HCT116 (cell line): ENCODE results near the gene KDM5C. TPM values are rescaled to one million over a fixed set of nuclear protein-coding genes. Genes with fewer than 3 reads are reported as not detected.
A peak's percentile ranks its signal among the peaks of the same experiment; 100 is the strongest.

Experiments
- ATAC-seq: fragments of 200-7000 bp; cut with Tn5 transposase; 2 replicates; pipeline ENCODE4 v1.9.1; 2020; ENCODE audit warnings: mild to moderate bottlenecking, moderate library complexity
- BruUV-seq: library from RNA; stranded (reverse); fragments of 400-500 nt; replicated peaks from 2 replicates; lab custom pipeline; 2021; lab: Mats Ljungman, UMichigan
- CTCF ChIA-PET: fragments of 300-600 bp; sonication (Branson Sonifier 250); formaldehyde crosslinking; loops from one replicate; lab custom pipeline; 2021; ENCODE audit warnings: antibody characterized with exemption; lab: Charles Lee
- POLR2A ChIA-PET: fragments of 300-600, 350-600 bp; sonication (Branson Sonifier 250); formaldehyde crosslinking; loops from one replicate; lab custom pipeline; 2021; ENCODE audit warnings: antibody characterized with exemption; lab: Charles Lee
- RAD21 ChIA-PET, 2 experiments: fragments of 300-600 bp; sonication (Branson Sonifier 250); formaldehyde crosslinking; loops; one replicate each; lab custom pipeline; 2023; ENCODE audit warnings: low total read pairs in 2 of 2; ENCODE audit not compliant: uncharacterized antibody in 2 of 2, unreplicated experiment in 2 of 2, low non-redundant PET in 1 of 2; lab: Charles Lee
- DNase-seq: peaks from one replicate; pipeline ENCODE4 v3.0.0-alpha.2; 2010; ENCODE audit warnings: low read depth, low spot score
- H2AFZ ChIP-seq: fragments of 200-600 bp; shearing (Covaris generic), sonication (generic); 2 replicates; pipeline ENCODE4 v1.6.1; 2017; ENCODE audit warnings: low read depth, mixed run types, mixed read lengths, antibody characterized with exemption, low read length; ENCODE audit not compliant: poor library complexity, severe bottlenecking
- H3K27ac ChIP-seq: 2 replicates; pipeline ENCODE4 v1.5.1; 2012; ENCODE audit warnings: low read depth, low read length
- H3K27me3 ChIP-seq: fragments of 200-600 bp; sonication (generic); 2 replicates; pipeline ENCODE4 v1.6.1; 2016; ENCODE audit warnings: mixed run types, low read length, mixed read lengths; ENCODE audit not compliant: insufficient read depth
- H3K36me3 ChIP-seq, 2 experiments: fragments of 200-500 bp in 1 of 2; fragments of 200-600 bp in 1 of 2; sonication (Bioruptor generic) in 1 of 2; sonication (generic) in 1 of 2; 2 replicates each; pipeline versions ENCODE4 v1.5.1 to v1.6.1; 2014 to 2016; ENCODE audit warnings: low read length in 2 of 2, inconsistent platforms in 1 of 2, mixed read lengths in 1 of 2, mixed run types in 1 of 2; ENCODE audit not compliant: insufficient read depth in 2 of 2, control insufficient read depth in 1 of 2
- H3K4me1 ChIP-seq, 2 experiments: fragments of 200-600 bp in 1 of 2; sonication (generic) in 1 of 2; 2 replicates each; pipeline versions ENCODE4 v1.5.1 to v1.6.1; 2012 to 2017; ENCODE audit warnings: low read length in 2 of 2, inconsistent platforms in 1 of 2, mild to moderate bottlenecking in 1 of 2, mixed read lengths in 1 of 2, mixed run types in 1 of 2, moderate library complexity in 1 of 2; ENCODE audit not compliant: insufficient read depth in 2 of 2, control insufficient read depth in 1 of 2
- H3K4me2 ChIP-seq: fragments of 200-600 bp; sonication (generic); 2 replicates; pipeline ENCODE4 v1.6.1; 2017; ENCODE audit warnings: mixed run types, low read length, mixed read lengths
- H3K4me3 ChIP-seq, 2 experiments: fragments of 200-600 bp in 1 of 2; sonication (generic) in 1 of 2; replicated peaks in 1 of 2; 2 replicates each; pipeline ENCODE4 v1.5.1; 2011 to 2016; ENCODE audit warnings: low read length in 2 of 2, control low read depth in 1 of 2, low read depth in 1 of 2, mild to moderate bottlenecking in 1 of 2, mixed read lengths in 1 of 2, mixed run types in 1 of 2
- H3K79me2 ChIP-seq: fragments of 200-600 bp; sonication (generic); 2 replicates; pipeline ENCODE4 v1.6.1; 2017; ENCODE audit warnings: mild to moderate bottlenecking, mixed run types, low read length, moderate library complexity, mixed read lengths; ENCODE audit not compliant: insufficient read depth
- H3K9ac ChIP-seq: fragments of 200-600 bp; sonication (generic); 2 replicates; pipeline ENCODE4 v1.6.1; 2016; ENCODE audit warnings: low read length, mixed read lengths
- H3K9me2 ChIP-seq: fragments of 200-600 bp; sonication (generic), shearing (Covaris generic); 2 replicates; pipeline ENCODE4 v1.6.1; 2017; ENCODE audit warnings: mixed run types, mild to moderate bottlenecking, moderate library complexity; ENCODE audit not compliant: insufficient read depth
- H3K9me3 ChIP-seq, 2 experiments: fragments of 200-500 bp in 1 of 2; fragments of 200-600 bp in 1 of 2; sonication (Bioruptor generic) in 1 of 2; sonication (generic) in 1 of 2; 2 replicates each; pipeline ENCODE4 v1.6.1; 2014 to 2017; ENCODE audit warnings: low read length in 2 of 2, mixed read lengths in 2 of 2, inconsistent platforms in 1 of 2, low read depth in 1 of 2, mild to moderate bottlenecking in 1 of 2, mixed run types in 1 of 2, moderate library complexity in 1 of 2; ENCODE audit not compliant: control insufficient read depth in 1 of 2, insufficient read depth in 1 of 2
- H4K20me1 ChIP-seq: fragments of 200-600 bp; sonication (generic), shearing (Covaris generic); 2 replicates; pipeline ENCODE4 v1.6.1; 2017; ENCODE audit warnings: mixed run types, mild to moderate bottlenecking, moderate library complexity; ENCODE audit not compliant: insufficient read depth
- EZH2phosphoT487 ChIP-seq: fragments of 200-600 bp; IDR thresholded peaks from 2 replicates; pipeline ENCODE4 v1.6.1; 2018; ENCODE audit warnings: antibody characterized with exemption, borderline replicate concordance
- FOSL1 ChIP-seq: IDR thresholded peaks from 2 replicates; pipeline ENCODE4 v1.6.1; 2012; ENCODE audit warnings: low read depth
- JUND ChIP-seq: IDR thresholded peaks from 2 replicates; pipeline ENCODE4 v1.6.1; 2012
- POLR2A ChIP-seq: IDR thresholded peaks from 2 replicates; pipeline ENCODE4 v1.7.0; 2011; ENCODE audit warnings: borderline replicate concordance; ENCODE audit not compliant: insufficient read depth, insufficient read length; ENCODE audit errors: extremely low read depth
- RAD21 ChIP-seq: IDR thresholded peaks from 2 replicates; pipeline ENCODE4 v1.6.1; 2012; ENCODE audit warnings: low read depth, mild to moderate bottlenecking
- SP1 ChIP-seq: IDR thresholded peaks from 2 replicates; pipeline ENCODE4 v1.6.1; 2012; ENCODE audit warnings: low read depth
- SRF ChIP-seq: IDR thresholded peaks from 2 replicates; pipeline ENCODE4 v1.6.1; 2012; ENCODE audit warnings: low read depth
- YY1 ChIP-seq: IDR thresholded peaks from 2 replicates; pipeline ENCODE4 v1.6.1; 2011; ENCODE audit warnings: low read length, low read depth, moderate library complexity, mild to moderate bottlenecking; ENCODE audit not compliant: insufficient replicate concordance; ENCODE audit errors: extremely low read depth
- ZNF274 ChIP-seq: fragments of 200-500 bp; sonication (Bioruptor generic); IDR thresholded peaks from 2 replicates; pipeline ENCODE4 v1.6.1; 2014; ENCODE audit warnings: mild to moderate bottlenecking, low read depth, low read length, inconsistent platforms
- intact Hi-C: fragments of 100-400 bp; cut with micrococcal nuclease; formaldehyde crosslinking; loops from 2 replicates; pipeline ENCODE4 v1.10.0; 2022
- total RNA-seq: library from RNA; stranded (reverse); gene quantifications from one replicate; pipeline ENCODE4 v1.2.1, GENCODE V29; 2021; ENCODE audit not compliant: unreplicated experiment
- TF ChIP-seq, protein P1 (sequence below): IDR thresholded peaks from 2 replicates; pipeline ENCODE4 v1.6.1; 2012; ENCODE audit warnings: low read depth
- TF ChIP-seq, protein P2 (sequence below), 3 experiments: fragments of 200-600 bp in 1 of 3; sonication (generic) in 1 of 3; IDR thresholded peaks in 2 of 3; conservative IDR thresholded peaks in 1 of 3; 2 replicates each; pipeline ENCODE4 v1.5.1; 2012 to 2017; ENCODE audit warnings: low read depth in 2 of 3, low read length in 2 of 3, antibody characterized with exemption in 1 of 3, borderline replicate concordance in 1 of 3, control low read depth in 1 of 3, mild to moderate bottlenecking in 1 of 3, mixed read lengths in 1 of 3, mixed run types in 1 of 3, moderate library complexity in 1 of 3; ENCODE audit not compliant: insufficient read depth in 1 of 3
- TF ChIP-seq, protein P3 (sequence below): IDR thresholded peaks from 2 replicates; pipeline ENCODE4 v1.6.1; 2012

The KDM5C gene
- total RNA-seq, 1 experiment from 2014 or later: 72.9 TPM

DNA sequence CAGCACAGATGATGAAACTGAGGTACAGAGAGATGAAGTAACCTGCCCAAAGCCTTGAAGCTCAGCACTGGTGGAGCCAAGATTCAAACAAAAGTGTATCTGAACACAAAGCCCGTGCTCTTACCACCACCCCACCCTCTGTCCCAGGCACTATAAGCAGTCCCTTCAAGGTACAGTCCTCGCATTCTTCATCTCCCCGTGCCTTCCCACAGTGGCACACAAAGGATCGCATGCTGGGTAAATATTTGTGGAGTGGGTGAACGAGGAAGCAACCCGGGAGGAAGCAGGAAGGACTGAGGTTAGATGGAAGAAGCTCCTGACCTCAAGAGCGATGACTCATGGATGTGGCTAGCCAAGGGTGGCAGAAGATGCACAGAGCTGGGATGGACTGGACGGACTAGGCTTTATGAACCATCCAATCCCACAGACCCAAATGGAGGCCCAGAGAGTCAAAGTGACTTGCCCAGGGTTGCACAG, 37.9 kb upstream of the KDM5C start:
- peak; percentile 34 for DNase-seq
- H3K9ac ChIP-seq: no peak overlapping the region
- no peak for TF ChIP-seq SP1
- TF ChIP-seq SRF: no peak
- TF ChIP-seq, protein P1, sequence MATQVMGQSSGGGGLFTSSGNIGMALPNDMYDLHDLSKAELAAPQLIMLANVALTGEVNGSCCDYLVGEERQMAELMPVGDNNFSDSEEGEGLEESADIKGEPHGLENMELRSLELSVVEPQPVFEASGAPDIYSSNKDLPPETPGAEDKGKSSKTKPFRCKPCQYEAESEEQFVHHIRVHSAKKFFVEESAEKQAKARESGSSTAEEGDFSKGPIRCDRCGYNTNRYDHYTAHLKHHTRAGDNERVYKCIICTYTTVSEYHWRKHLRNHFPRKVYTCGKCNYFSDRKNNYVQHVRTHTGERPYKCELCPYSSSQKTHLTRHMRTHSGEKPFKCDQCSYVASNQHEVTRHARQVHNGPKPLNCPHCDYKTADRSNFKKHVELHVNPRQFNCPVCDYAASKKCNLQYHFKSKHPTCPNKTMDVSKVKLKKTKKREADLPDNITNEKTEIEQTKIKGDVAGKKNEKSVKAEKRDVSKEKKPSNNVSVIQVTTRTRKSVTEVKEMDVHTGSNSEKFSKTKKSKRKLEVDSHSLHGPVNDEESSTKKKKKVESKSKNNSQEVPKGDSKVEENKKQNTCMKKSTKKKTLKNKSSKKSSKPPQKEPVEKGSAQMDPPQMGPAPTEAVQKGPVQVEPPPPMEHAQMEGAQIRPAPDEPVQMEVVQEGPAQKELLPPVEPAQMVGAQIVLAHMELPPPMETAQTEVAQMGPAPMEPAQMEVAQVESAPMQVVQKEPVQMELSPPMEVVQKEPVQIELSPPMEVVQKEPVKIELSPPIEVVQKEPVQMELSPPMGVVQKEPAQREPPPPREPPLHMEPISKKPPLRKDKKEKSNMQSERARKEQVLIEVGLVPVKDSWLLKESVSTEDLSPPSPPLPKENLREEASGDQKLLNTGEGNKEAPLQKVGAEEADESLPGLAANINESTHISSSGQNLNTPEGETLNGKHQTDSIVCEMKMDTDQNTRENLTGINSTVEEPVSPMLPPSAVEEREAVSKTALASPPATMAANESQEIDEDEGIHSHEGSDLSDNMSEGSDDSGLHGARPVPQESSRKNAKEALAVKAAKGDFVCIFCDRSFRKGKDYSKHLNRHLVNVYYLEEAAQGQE: no peak
- TF ChIP-seq RAD21: no peak
- TF ChIP-seq ZNF274: no peak
- TF ChIP-seq YY1: no peak
- TF ChIP-seq FOSL1: no peak
- no peak for TF ChIP-seq JUND
- TF ChIP-seq, protein P2, sequence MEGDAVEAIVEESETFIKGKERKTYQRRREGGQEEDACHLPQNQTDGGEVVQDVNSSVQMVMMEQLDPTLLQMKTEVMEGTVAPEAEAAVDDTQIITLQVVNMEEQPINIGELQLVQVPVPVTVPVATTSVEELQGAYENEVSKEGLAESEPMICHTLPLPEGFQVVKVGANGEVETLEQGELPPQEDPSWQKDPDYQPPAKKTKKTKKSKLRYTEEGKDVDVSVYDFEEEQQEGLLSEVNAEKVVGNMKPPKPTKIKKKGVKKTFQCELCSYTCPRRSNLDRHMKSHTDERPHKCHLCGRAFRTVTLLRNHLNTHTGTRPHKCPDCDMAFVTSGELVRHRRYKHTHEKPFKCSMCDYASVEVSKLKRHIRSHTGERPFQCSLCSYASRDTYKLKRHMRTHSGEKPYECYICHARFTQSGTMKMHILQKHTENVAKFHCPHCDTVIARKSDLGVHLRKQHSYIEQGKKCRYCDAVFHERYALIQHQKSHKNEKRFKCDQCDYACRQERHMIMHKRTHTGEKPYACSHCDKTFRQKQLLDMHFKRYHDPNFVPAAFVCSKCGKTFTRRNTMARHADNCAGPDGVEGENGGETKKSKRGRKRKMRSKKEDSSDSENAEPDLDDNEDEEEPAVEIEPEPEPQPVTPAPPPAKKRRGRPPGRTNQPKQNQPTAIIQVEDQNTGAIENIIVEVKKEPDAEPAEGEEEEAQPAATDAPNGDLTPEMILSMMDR (IDR thresholded peaks at IDR 0.05 in 2 of 3, conservative IDR thresholded peaks at IDR 0.05 in 1 of 3; ENCODE audit: borderline replicate concordance in 1 of 3, insufficient read depth in 1 of 3, low read depth in 2 of 3, low read length in 2 of 3): no peak
- TF ChIP-seq, protein P3, sequence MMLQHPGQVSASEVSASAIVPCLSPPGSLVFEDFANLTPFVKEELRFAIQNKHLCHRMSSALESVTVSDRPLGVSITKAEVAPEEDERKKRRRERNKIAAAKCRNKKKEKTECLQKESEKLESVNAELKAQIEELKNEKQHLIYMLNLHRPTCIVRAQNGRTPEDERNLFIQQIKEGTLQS: no peak
- no peak for TF ChIP-seq EZH2phosphoT487
- TF ChIP-seq POLR2A: no peak
- TF ChIP-seq, all 23 proteins: peak for 0
- ChIA-PET CTCF (no interaction called here), RAD21 (no interaction called here), POLR2A (interaction anchor here (1.0 kb wide), 1 partner anchor 38 kb away, joined by 4 read pairs; the partner anchor contains the start of gene KDM5C)
- no peaks in the 10 kb centered on the region for H3K36me3 ChIP-seq
- H2AFZ ChIP-seq: no peak overlapping the region
- H4K20me1 ChIP-seq: no peaks in the 10 kb centered on the region
- H3K9me3 ChIP-seq: no peaks in the 10 kb centered on the region
- peak; percentile 82 for ATAC-seq
- H3K79me2 ChIP-seq: no peaks in the 10 kb centered on the region
- H3K4me3 ChIP-seq: 0 out of 4 replicates have a peak overlapping the region, but pooled peaks of 1 of the 2 experiments have one; percentile 20
- H3K4me1 ChIP-seq: peaks cover 34 to 42% of the 10 kb centered on the region in 2 experiments
- no peaks in the 10 kb centered on the region for H3K27me3 ChIP-seq
- intact Hi-C loops: no loop called here
- no TSS peak for BruUV-seq
- H3K4me2 ChIP-seq: peak overlapping the region; percentile 65
- peak overlapping the region; percentile 65 for H3K27ac ChIP-seq
- H3K9me2 ChIP-seq: no peaks in the 10 kb centered on the region
